Stimulated activated naive CD8-positive, alpha-beta T cell treated with anti-CD3 and anti-CD28 coated beads, Interleukin-15, amount 100 ng/mL, for 72 hours (primary cell): ENCODE measurements around the gene KNL1.
"Not testable (repeated sequence)": the region's sequence is repeated elsewhere in the genome, so short reads cannot be mapped to it uniquely, and the experiment has no call there.

Source experiments
- ATAC-seq: fragments of 150-1000 bp; cut with Tn5 transposase; 2 replicates; pipeline ENCODE4 v1.10.0; 2021; ENCODE audit warnings: mild to moderate bottlenecking, moderate library complexity
- DNase-seq, 2 donors: peaks; one replicate each; pipeline ENCODE4 v3.0.0; 2021 to 2022
- H3K27ac Mint-ChIP-seq, 2 donors: one replicate each; pipeline ENCODE4 v1.8.0; 2022; ENCODE audit warnings: mild to moderate bottlenecking in 2 of 2, mixed read lengths in 2 of 2, moderate library complexity in 2 of 2
- H3K27me3 Mint-ChIP-seq: one replicate; pipeline ENCODE4 v1.8.0; 2022; ENCODE audit warnings: mixed read lengths
- H3K4me1 Mint-ChIP-seq: one replicate; pipeline ENCODE4 v1.8.0; 2022; ENCODE audit warnings: mild to moderate bottlenecking, mixed read lengths
- H3K4me3 Mint-ChIP-seq, 2 donors: one replicate each; pipeline ENCODE4 v1.8.0; 2022; ENCODE audit warnings: mild to moderate bottlenecking in 2 of 2, mixed read lengths in 2 of 2, moderate library complexity in 1 of 2
- H3K9me3 Mint-ChIP-seq, 2 donors: one replicate each; pipeline ENCODE4 v1.8.0; 2022; ENCODE audit warnings: mixed read lengths in 2 of 2

Gene KNL1

DNA sequence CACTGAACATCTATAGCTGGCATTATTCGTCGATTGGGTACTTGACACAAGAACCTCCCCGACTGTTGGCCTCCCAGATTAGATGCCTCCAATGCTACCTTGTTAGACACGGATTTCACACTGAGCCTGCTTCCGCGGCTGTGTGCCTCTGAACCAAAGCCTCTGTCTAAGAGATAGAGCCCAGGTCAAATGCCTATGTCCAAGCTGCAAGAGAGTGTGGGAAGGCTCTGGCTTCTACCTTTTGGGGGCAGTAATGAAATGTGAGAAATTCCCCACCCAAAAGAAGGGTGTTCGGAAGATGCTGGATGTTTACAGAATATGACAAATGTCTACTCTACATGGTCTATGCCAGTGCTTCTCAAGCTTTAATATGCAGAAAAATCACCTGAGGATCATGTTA, 26.9 kb upstream of the KNL1 start:
- Mint-ChIP-seq H3K27ac (no peak overlapping the region), H3K4me3 (peak overlapping the region in 1 of 2 donors; percentile 41), H3K27me3 (no peaks in the 10 kb centered on the region), H3K9me3 (no peaks in the 10 kb centered on the region), H3K4me1 (peaks cover 58% of the 10 kb centered on the region)
- no peak for DNase-seq
- ATAC-seq, result no peak

DNA sequence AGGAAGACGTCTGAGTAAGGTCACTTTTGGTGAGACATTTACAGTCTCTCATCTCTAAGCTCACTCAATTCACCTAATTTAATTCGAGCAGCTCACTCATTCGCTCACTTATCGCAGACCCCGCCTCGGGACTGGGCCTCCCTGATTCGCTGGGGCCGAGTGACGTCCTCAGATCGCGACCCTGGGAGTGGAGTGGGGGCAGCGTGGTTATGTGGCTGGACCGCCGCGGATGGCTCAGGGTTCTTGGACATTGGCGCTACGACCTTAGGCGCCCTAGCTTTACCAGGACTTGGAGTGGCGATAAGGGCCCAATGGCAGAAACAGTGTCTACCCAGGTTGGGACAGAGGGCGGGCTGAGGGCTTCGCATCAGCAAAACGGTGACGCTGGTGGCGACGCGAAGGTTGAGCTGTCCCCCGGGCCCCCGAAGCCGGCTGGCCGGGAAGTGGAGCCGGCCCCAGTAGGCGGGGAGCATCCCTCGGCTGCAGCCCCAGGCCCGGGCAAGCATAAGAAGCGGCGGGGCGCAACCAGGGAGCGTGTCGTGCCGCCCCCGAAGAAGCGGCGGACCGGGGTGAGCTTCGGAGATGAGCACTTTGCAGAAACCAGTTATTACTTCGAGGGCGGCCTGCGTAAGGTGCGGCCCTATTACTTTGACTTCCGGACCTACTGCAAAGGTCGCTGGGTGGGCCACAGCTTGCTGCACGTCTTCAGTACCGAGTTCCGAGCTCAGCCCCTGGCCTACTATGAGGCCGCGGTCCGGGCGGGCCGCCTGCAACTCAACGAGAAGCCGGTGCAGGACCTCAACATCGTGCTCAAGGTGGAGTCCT, 24.7 kb upstream of the KNL1 start, which contains the start of gene RPUSD2:
Gene RPUSD2, plus strand, starts transcription at position 171 of the 825 bp plus-strand sequence. Its CDS starts 39 bp downstream, at position 210.
- peak within 1 kb of the TSS; percentile 97 to 99 for H3K27ac Mint-ChIP-seq
- DNase-seq, result peak; percentile 86 to 90
- H3K4me3 Mint-ChIP-seq, result peak within 1 kb of the TSS; percentile 93 to 98
- H3K27me3 Mint-ChIP-seq, result no peaks in the 10 kb centered on the region
- H3K4me1 Mint-ChIP-seq, result peaks cover 61% of the 10 kb centered on the region
- peak; percentile 80 for ATAC-seq
- H3K9me3 Mint-ChIP-seq, result no peaks in the 10 kb centered on the region

DNA sequence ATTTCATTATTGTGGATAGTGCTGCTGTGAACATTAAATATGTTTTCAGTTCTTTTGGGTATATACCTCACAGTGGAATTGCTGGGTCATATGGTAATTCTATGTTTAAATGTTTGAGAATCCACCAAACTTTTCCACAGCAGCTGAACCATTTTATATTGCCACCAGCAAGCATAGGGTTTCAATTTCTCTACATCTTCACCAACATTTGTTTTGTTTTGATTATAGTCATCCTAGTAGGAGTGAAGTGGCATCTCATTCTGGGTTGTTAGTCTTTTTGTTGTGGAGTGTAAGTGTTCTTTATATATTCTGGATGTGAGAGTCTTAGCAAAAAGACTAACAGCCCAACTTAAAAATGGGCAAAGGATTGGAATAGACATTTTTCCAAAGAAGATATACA, 18.9 kb upstream of the KNL1 start:
- Mint-ChIP-seq H3K4me3 (no peak overlapping the region), H3K9me3 (no peaks in the 10 kb centered on the region), H3K27ac (no peak overlapping the region), H3K27me3 (no peaks in the 10 kb centered on the region), H3K4me1 (peaks cover 41% of the 10 kb centered on the region)
- no peak for ATAC-seq
- DNase-seq, result no peak

DNA sequence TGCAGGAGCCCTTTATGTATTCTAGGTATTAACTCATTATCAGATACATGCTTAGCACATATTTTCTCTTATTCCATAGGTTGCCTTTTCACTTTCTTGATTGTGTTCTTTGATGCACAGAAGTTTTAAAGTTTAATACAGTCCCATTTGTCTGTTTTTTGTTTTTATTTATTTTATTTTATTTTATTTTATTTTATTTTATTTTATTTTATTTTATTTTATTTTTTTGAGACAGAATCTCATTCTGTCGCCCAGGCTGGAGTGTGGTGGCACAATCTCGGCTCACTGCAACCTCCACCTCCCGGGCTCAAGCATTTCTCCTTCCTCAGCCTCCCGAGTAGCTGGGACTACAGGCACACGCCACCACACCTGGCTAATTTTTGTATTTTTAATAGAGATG, 17.1 kb upstream of the KNL1 start:
- not testable (repeated sequence) for ATAC-seq, H3K4me3 Mint-ChIP-seq, H3K27ac Mint-ChIP-seq, DNase-seq, H3K9me3 Mint-ChIP-seq, H3K27me3 Mint-ChIP-seq
- H3K4me1 Mint-ChIP-seq, result peaks cover 23% of the 10 kb centered on the region

DNA sequence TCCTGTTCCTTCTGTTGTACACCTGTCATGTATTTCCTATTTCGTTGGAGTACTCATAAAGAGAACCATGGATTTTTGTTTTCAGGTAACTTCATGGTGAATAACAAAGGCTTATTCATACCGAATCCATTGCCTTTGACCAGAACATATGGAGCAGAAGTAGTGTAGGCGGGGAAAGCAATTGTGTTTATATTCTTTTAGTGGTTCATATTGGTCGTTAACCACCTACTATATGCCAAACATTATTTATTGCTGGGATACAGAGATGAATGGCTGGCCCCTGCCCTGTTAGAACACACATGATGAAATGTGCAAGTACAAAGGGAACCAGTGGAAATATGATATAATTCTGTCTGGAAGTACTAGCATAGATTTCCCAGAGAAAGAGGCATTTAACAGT, 15.2 kb upstream of the KNL1 start:
- no peaks in the 10 kb centered on the region for H3K9me3 Mint-ChIP-seq
- H3K4me1 Mint-ChIP-seq, result peaks cover 13% of the 10 kb centered on the region
- no peaks in the 10 kb centered on the region for H3K27me3 Mint-ChIP-seq
- no peak for DNase-seq
- no peak overlapping the region for H3K4me3 Mint-ChIP-seq
- H3K27ac Mint-ChIP-seq, result peak overlapping the region in 1 of 2 donors; percentile 31
- ATAC-seq, result no peak

DNA sequence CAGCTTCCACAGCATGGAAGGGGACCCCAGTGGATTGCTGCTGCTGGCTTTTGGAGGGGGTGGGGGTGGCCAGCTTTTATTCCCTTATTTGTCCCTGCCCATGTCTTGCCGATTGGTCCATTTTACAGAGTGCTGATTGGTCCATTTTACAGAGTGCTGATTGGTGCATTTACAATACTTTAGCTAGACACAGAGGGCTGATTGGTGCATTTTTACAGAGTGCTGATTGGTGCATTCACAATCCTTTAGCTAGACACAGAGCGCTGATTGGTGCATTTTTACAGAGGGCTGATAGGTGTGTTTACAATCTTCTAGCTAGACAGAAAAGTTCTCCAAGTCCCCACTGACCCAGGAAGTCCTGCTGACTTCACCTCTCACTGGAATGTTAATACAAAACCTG, 12.3 kb upstream of the KNL1 start:
- not testable (repeated sequence) for H3K27ac Mint-ChIP-seq, H3K4me1 Mint-ChIP-seq, ATAC-seq, H3K4me3 Mint-ChIP-seq, DNase-seq, H3K9me3 Mint-ChIP-seq, H3K27me3 Mint-ChIP-seq

DNA sequence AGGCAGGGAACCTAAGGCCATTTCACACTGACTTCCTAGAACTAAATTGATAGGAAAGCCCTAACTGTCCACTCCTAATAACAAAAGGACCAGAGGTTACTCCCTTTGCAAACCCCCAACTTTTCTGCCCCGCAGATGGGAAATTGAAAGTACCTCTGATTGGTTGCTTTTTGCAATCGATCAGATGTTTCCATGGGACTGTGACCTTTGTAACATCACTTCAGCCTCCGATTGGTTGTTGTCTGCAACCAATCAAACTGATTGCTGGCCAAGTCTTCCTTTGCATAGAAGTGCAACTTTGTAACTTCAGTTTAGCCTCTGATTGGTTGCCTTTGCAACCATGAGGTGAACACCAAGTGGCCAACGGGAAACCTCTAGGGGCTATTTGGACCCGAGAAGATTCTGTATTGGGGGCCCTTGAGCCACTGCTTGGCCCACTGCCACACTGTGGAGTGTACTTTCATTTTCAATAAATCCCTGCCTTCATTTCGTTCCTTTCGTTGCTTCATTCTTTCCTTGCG, 11.3 kb upstream of the KNL1 start:
- no peaks in the 10 kb centered on the region for H3K4me1 Mint-ChIP-seq
- no peaks in the 10 kb centered on the region for H3K27me3 Mint-ChIP-seq
- no peak overlapping the region for H3K27ac Mint-ChIP-seq
- H3K9me3 Mint-ChIP-seq, result no peaks in the 10 kb centered on the region
- DNase-seq (no peak), ATAC-seq (no peak)
- peak overlapping the region in 1 of 2 donors; percentile 25 for H3K4me3 Mint-ChIP-seq

DNA sequence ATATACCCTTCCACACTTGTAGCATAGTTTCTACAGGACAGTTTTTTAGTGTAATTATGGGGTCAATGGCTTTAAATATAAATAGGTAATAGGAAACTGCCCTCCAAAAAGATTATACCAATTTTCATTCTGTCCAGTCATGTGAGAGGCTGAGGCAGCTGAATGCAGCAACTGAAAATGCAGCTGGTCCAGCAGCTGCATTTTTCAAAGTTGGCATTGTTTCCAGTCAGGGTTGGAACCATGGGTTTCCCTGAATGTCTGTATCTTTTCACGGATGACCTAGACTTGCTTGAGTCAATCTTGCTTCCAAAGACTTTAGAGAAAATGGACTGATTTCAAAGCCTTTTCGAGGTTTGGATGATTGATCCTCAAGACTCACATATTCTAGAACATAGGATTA, 9.9 kb upstream of the KNL1 start:
- H3K4me1 Mint-ChIP-seq, result no peaks in the 10 kb centered on the region
- ATAC-seq, result no peak
- H3K27ac Mint-ChIP-seq, result no peak overlapping the region
- H3K27me3 Mint-ChIP-seq, result no peaks in the 10 kb centered on the region
- H3K9me3 Mint-ChIP-seq, result no peaks in the 10 kb centered on the region
- H3K4me3 Mint-ChIP-seq, result no peak overlapping the region
- no peak for DNase-seq

DNA sequence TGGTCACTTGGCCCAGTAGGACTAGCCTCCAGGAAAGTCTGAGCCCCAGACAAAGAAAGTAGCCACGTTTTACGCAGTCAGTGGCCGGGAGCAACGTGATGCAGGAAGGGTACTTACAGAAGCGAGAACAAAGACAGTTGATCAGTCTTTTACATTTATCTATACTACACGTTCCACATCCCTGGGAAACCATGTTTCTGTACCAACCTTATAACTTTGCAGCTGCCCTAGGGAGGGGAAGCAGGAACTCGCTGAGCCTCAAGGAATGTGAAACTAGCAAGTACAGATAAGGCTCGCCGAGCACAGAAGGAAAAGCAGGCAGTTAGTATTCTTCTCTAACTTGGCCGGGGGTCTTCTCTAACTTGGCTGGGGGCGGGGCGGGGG, 3.4 kb upstream of the KNL1 start:
- H3K4me1 Mint-ChIP-seq, result peaks cover 36% of the 10 kb centered on the region
- H3K27me3 Mint-ChIP-seq, result peaks cover 8% of the 10 kb centered on the region
- ATAC-seq, result no peak
- H3K9me3 Mint-ChIP-seq, result no peaks in the 10 kb centered on the region
- DNase-seq, result no peak
- H3K4me3 Mint-ChIP-seq, result peak overlapping the region; percentile 84
- no peak overlapping the region for H3K27ac Mint-ChIP-seq

DNA sequence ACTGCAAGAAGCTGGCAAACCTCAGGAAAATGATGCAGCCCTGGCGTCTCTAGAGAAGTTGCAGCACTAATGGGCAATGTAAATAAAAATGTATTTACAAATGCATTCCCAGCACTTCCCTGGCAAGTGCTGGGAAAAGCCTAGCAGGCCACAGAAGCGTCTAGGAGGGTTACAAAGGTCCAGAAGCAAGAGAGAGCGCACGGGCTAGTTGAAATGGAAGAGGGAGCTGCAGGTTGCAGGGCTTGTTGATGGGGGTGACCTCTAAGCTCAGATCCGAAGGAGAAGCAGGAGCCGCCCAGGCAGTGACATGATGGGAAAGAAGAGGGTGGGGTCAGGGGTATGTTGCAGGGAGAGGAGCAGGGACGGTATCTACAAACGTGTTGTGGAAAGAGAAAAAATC, 2.7 kb upstream of the KNL1 start:
- Mint-ChIP-seq H3K27ac (peak overlapping the region in 1 of 2 donors; percentile 83), H3K4me1 (peaks cover 36% of the 10 kb centered on the region)
- ATAC-seq, result no peak

DNA sequence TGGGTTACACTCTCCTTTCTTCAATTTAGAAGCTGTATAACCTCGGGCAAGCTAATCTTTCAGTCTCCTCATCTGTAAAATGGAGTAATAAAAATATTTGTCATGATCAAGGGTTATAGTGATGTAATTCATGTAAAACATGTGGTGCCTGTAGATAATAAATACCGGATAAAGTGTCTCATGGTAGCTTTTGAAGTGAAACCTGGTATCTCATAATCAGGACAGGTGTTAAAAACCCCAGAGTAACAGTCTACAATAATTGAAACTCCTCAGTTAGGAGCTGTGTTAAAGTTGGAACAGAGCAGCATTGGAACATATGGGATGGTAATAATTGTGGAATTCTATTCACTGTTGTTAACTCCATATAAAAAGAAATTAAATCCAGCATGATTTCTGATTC, 884 bp upstream of the KNL1 start:
- no peak for DNase-seq
- Mint-ChIP-seq H3K27me3 (peaks cover 8% of the 10 kb centered on the region), H3K4me1 (peaks cover 36% of the 10 kb centered on the region)

More for the DNA sequence above, 2.7 kb upstream of the KNL1 start:
- Mint-ChIP-seq H3K27me3 (peaks cover 8% of the 10 kb centered on the region), H3K4me3 (no peak overlapping the region), H3K9me3 (no peaks in the 10 kb centered on the region)
- DNase-seq, result no peak

DNA sequence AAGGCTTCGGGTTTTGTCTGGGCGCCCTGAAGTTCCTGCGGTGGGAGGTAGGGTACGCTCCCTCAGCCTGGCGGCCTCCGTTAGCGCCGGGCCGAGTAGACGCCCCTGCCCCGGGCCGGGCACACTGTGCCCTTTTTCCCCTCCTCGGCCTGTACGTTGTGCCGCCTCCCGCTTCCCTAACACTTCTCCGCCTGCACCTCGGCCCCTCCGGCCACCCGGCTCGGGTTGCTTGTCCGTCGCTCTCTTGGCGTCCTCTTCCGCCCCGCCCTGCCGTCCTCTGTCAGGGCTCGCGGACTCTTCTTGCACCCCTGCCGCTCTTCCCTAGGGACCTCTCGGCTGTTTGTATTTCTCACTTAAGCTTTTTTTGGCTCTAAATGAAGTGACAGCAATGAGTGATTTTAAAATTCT, 384 bp downstream of the KNL1 start:
- ATAC-seq (peak; percentile 80), DNase-seq (no peak)
- H3K9me3 Mint-ChIP-seq, result no peaks in the 10 kb centered on the region
- H3K27me3 Mint-ChIP-seq, result peaks cover 8% of the 10 kb centered on the region
- peak overlapping the region; percentile 87 to 90 for H3K4me3 Mint-ChIP-seq
- peaks cover 34% of the 10 kb centered on the region for H3K4me1 Mint-ChIP-seq
- peak overlapping the region; percentile 99 for H3K27ac Mint-ChIP-seq

More for the DNA sequence above, 884 bp upstream of the KNL1 start:
- Mint-ChIP-seq H3K4me3 (no peak overlapping the region), H3K9me3 (no peaks in the 10 kb centered on the region), H3K27ac (peak overlapping the region; percentile 65 to 99)
- ATAC-seq, result no peak

DNA sequence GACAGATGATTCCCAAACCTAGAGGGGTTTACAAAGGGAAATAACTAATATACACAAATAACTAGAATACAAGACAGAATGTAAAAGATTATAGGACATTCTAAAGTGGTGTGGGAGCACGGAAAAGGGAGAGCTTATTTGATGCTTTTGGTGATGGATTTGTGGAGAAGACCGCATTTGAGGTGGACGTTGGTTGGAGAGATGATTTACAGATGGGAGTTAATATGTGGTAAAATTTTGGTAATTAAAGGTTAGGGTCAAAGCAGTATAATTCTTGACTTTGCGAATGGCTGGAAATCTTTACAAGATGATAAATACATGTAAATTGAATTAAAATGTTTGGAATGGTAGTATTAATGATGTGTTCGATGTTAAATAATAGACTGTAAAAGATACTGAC, 1.2 kb downstream of the KNL1 start:
- Mint-ChIP-seq H3K27ac (peak overlapping the region in 1 of 2 donors; percentile 57), H3K4me3 (peak overlapping the region; percentile 87 to 90), H3K9me3 (no peaks in the 10 kb centered on the region), H3K27me3 (peaks cover 8% of the 10 kb centered on the region), H3K4me1 (peaks cover 28% of the 10 kb centered on the region)
- DNase-seq (no peak), ATAC-seq (no peak)

DNA sequence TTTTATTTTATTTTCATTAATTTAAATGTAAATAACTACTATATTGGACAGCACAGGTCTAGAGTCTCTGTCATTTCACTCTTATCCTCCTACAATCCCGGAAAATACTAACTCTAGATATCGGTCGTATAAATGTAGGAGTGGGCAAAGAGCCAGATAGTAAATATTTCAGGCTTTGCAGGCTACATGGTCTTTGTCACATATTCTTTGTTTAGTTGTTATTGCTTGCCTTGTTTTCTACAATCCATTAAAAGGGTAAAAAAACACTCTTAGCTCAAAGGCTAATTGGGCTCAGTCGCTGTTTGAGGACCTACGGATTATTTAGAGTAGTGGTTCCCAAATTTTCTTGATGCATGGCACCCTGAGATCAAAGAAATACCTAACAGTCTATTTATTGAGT, 1.7 kb downstream of the KNL1 start:
- H3K4me1 Mint-ChIP-seq, result peaks cover 23% of the 10 kb centered on the region
- no peaks in the 10 kb centered on the region for H3K9me3 Mint-ChIP-seq
- no peak overlapping the region for H3K4me3 Mint-ChIP-seq
- H3K27ac Mint-ChIP-seq, result no peak overlapping the region
- no peak for ATAC-seq
- H3K27me3 Mint-ChIP-seq, result peaks cover 8% of the 10 kb centered on the region
- no peak for DNase-seq

DNA sequence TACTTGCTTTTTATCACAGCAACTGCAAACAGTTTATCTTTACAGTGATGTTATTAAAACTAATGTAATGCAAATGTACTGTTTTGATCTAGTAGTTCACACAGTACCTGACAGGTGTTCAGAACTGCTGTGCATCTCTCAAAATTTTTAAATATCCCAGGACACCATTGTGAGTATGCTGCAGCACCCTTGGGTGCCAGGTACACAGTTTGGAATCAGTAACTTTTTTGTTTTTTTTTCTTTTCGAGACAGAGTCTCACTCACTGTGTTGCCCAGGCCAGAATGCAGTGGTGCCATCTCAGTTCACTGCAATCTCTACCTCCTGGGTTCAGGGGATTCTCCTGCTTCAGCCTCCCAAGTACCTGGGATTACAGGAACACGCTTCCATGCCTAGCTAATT, 3.0 kb downstream of the KNL1 start:
- Mint-ChIP-seq H3K4me3 (no peak overlapping the region), H3K27me3 (peaks cover 8% of the 10 kb centered on the region), H3K27ac (no peak overlapping the region), H3K9me3 (no peaks in the 10 kb centered on the region), H3K4me1 (peaks cover 23% of the 10 kb centered on the region)
- no peak for ATAC-seq
- DNase-seq, result no peak

DNA sequence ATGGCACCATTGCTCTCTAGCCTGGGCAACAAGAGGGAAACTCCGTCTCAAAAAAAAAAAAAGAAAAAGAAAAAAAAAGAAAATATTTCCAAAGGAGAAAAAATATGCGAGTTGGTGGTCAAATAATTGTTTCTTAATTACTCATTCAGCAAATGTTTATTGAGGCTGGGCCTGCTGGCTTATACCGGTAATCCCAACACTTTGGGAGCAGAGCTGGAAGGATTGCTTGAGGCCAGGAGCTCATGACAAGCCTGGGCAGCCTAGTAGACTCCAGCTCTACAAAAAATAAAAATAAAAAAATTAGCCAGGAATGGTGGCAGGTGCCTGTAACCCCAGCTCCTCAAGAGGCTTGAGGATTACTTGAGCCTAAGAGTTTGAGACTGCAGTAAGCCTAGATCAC, 4.1 kb downstream of the KNL1 start:
- Mint-ChIP-seq H3K4me1 (peaks cover 15% of the 10 kb centered on the region), H3K27me3 (peaks cover 8% of the 10 kb centered on the region), H3K27ac (no peak overlapping the region), H3K4me3 (no peak overlapping the region), H3K9me3 (no peaks in the 10 kb centered on the region)
- no peak for ATAC-seq
- DNase-seq, result no peak
